Kidney (tissue), 14 donors: ENCODE results near the gene DNAJB2. TPM values are rescaled to one million over a fixed set of nuclear protein-coding genes. Genes with fewer than 3 reads are reported as not detected.

Source experiments
- DNase-seq, 5 donors: peaks; one replicate each; pipeline ENCODE4 v3.0.0-alpha.2; 2013 to 2020
- FAIRE-seq: peaks from 2 replicates; lab custom pipeline; 2012; peaks lifted over from hg19 to GRCh38; lab: Jason Lieb, UNC
- H3K27ac ChIP-seq, 2 donors: one replicate each; pipeline ENCODE4 v1.7.0; 2013; ENCODE audit warnings: low read depth in 2 of 2, low read length in 2 of 2, inconsistent platforms in 1 of 2
- H3K27me3 ChIP-seq: one replicate; pipeline ENCODE4 v1.7.1; 2013; ENCODE audit warnings: low read length, inconsistent platforms; ENCODE audit not compliant: control insufficient read depth, insufficient read depth
- H3K36me3 ChIP-seq, 3 donors: one replicate each; pipeline versions ENCODE4 v1.7.0 to v1.7.1; 2013; ENCODE audit warnings: low read length in 3 of 3, control low read depth in 1 of 3, inconsistent platforms in 1 of 3; ENCODE audit not compliant: insufficient read depth in 3 of 3, control insufficient read depth in 2 of 3
- H3K4me1 ChIP-seq, 3 donors: one replicate each; pipeline versions ENCODE4 v1.7.0 to v1.7.1; 2013; ENCODE audit warnings: low read length in 3 of 3, inconsistent platforms in 1 of 3, low read depth in 1 of 3; ENCODE audit not compliant: control insufficient read depth in 2 of 3, insufficient read depth in 2 of 3
- H3K4me3 ChIP-seq, 3 donors: one replicate each; pipeline versions ENCODE4 v1.7.0 to v1.8.1; 2013; ENCODE audit warnings: low read length in 3 of 3, control low read depth in 1 of 3, inconsistent platforms in 1 of 3
- H3K9ac ChIP-seq, 3 donors: one replicate each; pipeline versions ENCODE4 v1.7.0 to v1.7.1; 2013; ENCODE audit warnings: low read length in 3 of 3, control low read depth in 1 of 3, inconsistent platforms in 1 of 3
- H3K9me3 ChIP-seq, 3 donors: one replicate each; pipeline versions ENCODE4 v1.7.0 to v1.7.1; 2013; ENCODE audit warnings: low read length in 3 of 3, control low read depth in 1 of 3, inconsistent platforms in 1 of 3; ENCODE audit not compliant: control insufficient read depth in 2 of 3, insufficient read depth in 1 of 3
- CTCF ChIP-seq: IDR thresholded peaks from 3 replicates; pipeline ENCODE4 v1.5.1; 2012; ENCODE audit warnings: mild to moderate bottlenecking, moderate library complexity, borderline replicate concordance; ENCODE audit not compliant: insufficient read depth; ENCODE audit errors: extremely low read depth
- intact Hi-C: fragments of 100-400 bp; cut with DNase I; formaldehyde crosslinking; loops from one replicate; pipeline ENCODE4 v1.11.1; 2022
- microRNA-seq: library from miRNA; unstranded; fragments of <30 nt; microRNA quantifications from one replicate; pipeline ENCODE4 v1.2.0, GENCODE V29; 2020
- polyA plus RNA-seq: library from polyadenylated mRNA; stranded (reverse); fragments of 350-450 nt; fragmentation: Illumina TruSeq; extraction: RNeasy Lipid Tissue Mini Kit (QIAGEN cat#74804); gene quantifications from one replicate; pipeline ENCODE4 v1.2.3, GENCODE V29; 2014; ENCODE audit warnings: low read depth, low replicate concordance; ENCODE audit not compliant: insufficient read depth
- total RNA-seq: library from RNA; stranded (reverse); fragmentation: NEBNext Ultra II Directional; extraction: Animal tissue kit (Norgen Biotek cat#: 25700); gene quantifications from one replicate; pipeline ENCODE4 v1.2.1, GENCODE V29; 2021
- donor health status: control.
- donor health status: control.
- donor health status: control.
- donor health status: control.
- donor health status: control.
- donor health status: DM: yes; HTN: yes; CAD: no.
- donor health status: Normal renal cell carcinoma (clear cell type).

DNAJB2 gene
- total and polyA plus RNA-seq, 2 donors from 2014 or later = 94.3 to 128 TPM

- no peak within 1 kb of the TSS for H3K27ac ChIP-seq
- DNase-seq (no peak), FAIRE-seq (no peak)
- no peak within 1 kb of the TSS for H3K4me3 ChIP-seq
- no peaks in the 10 kb centered on the region for H3K4me1 ChIP-seq
- intact Hi-C loops = no loop called here
- peaks cover 12% of the 10 kb centered on the region for H3K27me3 ChIP-seq
- no peaks in the 10 kb centered on the region for H3K9me3 ChIP-seq
- TF ChIP-seq CTCF = no peak
- H3K9ac ChIP-seq = no peak within 1 kb of the TSS
- no peaks in the 10 kb centered on the region for H3K36me3 ChIP-seq
Measured at GRCh38 chr2:219332542-219332941, 53.4 kb downstream of the DNAJB2 start, which contains the start of gene RESP18. RESP18 (minus strand) TSS chr2:219332744.

- H3K9me3 ChIP-seq = no peaks in the 10 kb centered on the region
- no peak overlapping the region for H3K27ac ChIP-seq
- no peak overlapping the region for H3K4me3 ChIP-seq
- no peak for TF ChIP-seq CTCF
- H3K4me1 ChIP-seq = no peaks in the 10 kb centered on the region
- H3K9ac ChIP-seq = no peak overlapping the region
- peaks cover 12% of the 10 kb centered on the region for H3K27me3 ChIP-seq
- DNase-seq (no peak), FAIRE-seq (no peak)
- intact Hi-C loops = no loop called here
- no peaks in the 10 kb centered on the region for H3K36me3 ChIP-seq
Measured at GRCh38 chr2:219334076-219334475, 54.9 kb downstream of the DNAJB2 start.

- no peak for DNase-seq
- H3K36me3 ChIP-seq = no peaks in the 10 kb centered on the region
- no peaks in the 10 kb centered on the region for H3K9me3 ChIP-seq
- no peaks in the 10 kb centered on the region for H3K4me1 ChIP-seq
- H3K27ac ChIP-seq = no peak overlapping the region
- no peak overlapping the region for H3K9ac ChIP-seq
- intact Hi-C loops = no loop called here
- H3K4me3 ChIP-seq = no peak overlapping the region
- no peak for FAIRE-seq
- peaks cover 12% of the 10 kb centered on the region for H3K27me3 ChIP-seq
- TF ChIP-seq CTCF = no peak
Measured at GRCh38 chr2:219335373-219335786, 56.2 kb downstream of the DNAJB2 start.

Small RNA genes lying within 50 kb of the gene (microRNA-seq; reads per million reads assigned to microRNA genes)
- not detected for gene MIR153-1

Other genes starting within 250 kb of the DNAJB2 start
- 2.0 TPM for gene CFAP65, start 237.8 kb upstream of the DNAJB2 start, total RNA-seq
- gene CFAP65, start 237.8 kb upstream of the DNAJB2 start, polyA plus RNA-seq = 0.73 TPM
- 0.88 TPM for gene IHH, start 218.4 kb upstream of the DNAJB2 start, total RNA-seq
- 3.1 TPM for gene IHH, start 218.4 kb upstream of the DNAJB2 start, polyA plus RNA-seq
- 17.5 TPM for gene NHEJ1, start 118.6 kb upstream of the DNAJB2 start, total RNA-seq
- 17.7 TPM for gene NHEJ1, start 118.6 kb upstream of the DNAJB2 start, polyA plus RNA-seq
- 2.8 TPM for gene SLC23A3, start 109.3 kb upstream of the DNAJB2 start, total RNA-seq
- gene SLC23A3, start 109.3 kb upstream of the DNAJB2 start, polyA plus RNA-seq = 10.9 TPM
- gene CNPPD1, start 102.4 kb upstream of the DNAJB2 start, total RNA-seq = 97.5 TPM
- gene CNPPD1, start 102.4 kb upstream of the DNAJB2 start, polyA plus RNA-seq = 131 TPM
- gene RETREG2, start 101.1 kb upstream of the DNAJB2 start, total RNA-seq = 106 TPM
- gene RETREG2, start 101.1 kb upstream of the DNAJB2 start, polyA plus RNA-seq = 112 TPM
- gene ZFAND2B, start 72.6 kb upstream of the DNAJB2 start, total RNA-seq = 44.8 TPM
- gene ZFAND2B, start 72.6 kb upstream of the DNAJB2 start, polyA plus RNA-seq = 72.6 TPM
- gene ABCB6, start 60.4 kb upstream of the DNAJB2 start, total RNA-seq = 17.8 TPM
- gene ABCB6, start 60.4 kb upstream of the DNAJB2 start, polyA plus RNA-seq = 53.6 TPM
- gene ATG9A, start 49.7 kb upstream of the DNAJB2 start, total RNA-seq = 41.5 TPM
- gene ATG9A, start 49.7 kb upstream of the DNAJB2 start, polyA plus RNA-seq = 24.0 TPM
- gene ANKZF1, start 49.6 kb upstream of the DNAJB2 start, total RNA-seq = 48.9 TPM
- gene ANKZF1, start 49.6 kb upstream of the DNAJB2 start, polyA plus RNA-seq = 26.6 TPM
- gene GLB1L, start 33.9 kb upstream of the DNAJB2 start, total RNA-seq = 20.6 TPM
- 19.7 TPM for gene GLB1L, start 33.9 kb upstream of the DNAJB2 start, polyA plus RNA-seq
- gene STK16, start 33.9 kb upstream of the DNAJB2 start, total RNA-seq = 29.9 TPM
- gene STK16, start 33.9 kb upstream of the DNAJB2 start, polyA plus RNA-seq = 53.8 TPM
- 0.98 TPM for gene TUBA4B, start 26.1 kb upstream of the DNAJB2 start, total RNA-seq
- gene TUBA4B, start 26.1 kb upstream of the DNAJB2 start, polyA plus RNA-seq = 15.4 TPM
- 49.4 TPM for gene TUBA4A, start 25.4 kb upstream of the DNAJB2 start, total RNA-seq
- 156 TPM for gene TUBA4A, start 25.4 kb upstream of the DNAJB2 start, polyA plus RNA-seq
- gene PTPRN, start 30.0 kb downstream of the DNAJB2 start, total RNA-seq = not detected
- gene PTPRN, start 30.0 kb downstream of the DNAJB2 start, polyA plus RNA-seq = not detected
- gene RESP18, start 53.4 kb downstream of the DNAJB2 start, total RNA-seq = not detected
- gene RESP18, start 53.4 kb downstream of the DNAJB2 start, polyA plus RNA-seq = not detected
- 53.3 TPM for gene DNPEP, start 108.5 kb downstream of the DNAJB2 start, total RNA-seq
- 71.0 TPM for gene DNPEP, start 108.5 kb downstream of the DNAJB2 start, polyA plus RNA-seq
- 74.2 TPM for gene DES, start 139.0 kb downstream of the DNAJB2 start, total RNA-seq
- 30.0 TPM for gene DES, start 139.0 kb downstream of the DNAJB2 start, polyA plus RNA-seq
- 26.6 TPM for gene SPEG, start 155.5 kb downstream of the DNAJB2 start, total RNA-seq
- 13.1 TPM for gene SPEG, start 155.5 kb downstream of the DNAJB2 start, polyA plus RNA-seq
- gene GMPPA, start 219.5 kb downstream of the DNAJB2 start, total RNA-seq = 33.9 TPM
- gene GMPPA, start 219.5 kb downstream of the DNAJB2 start, polyA plus RNA-seq = 53.1 TPM
- not detected for gene ASIC4, start 235.1 kb downstream of the DNAJB2 start, total RNA-seq
- not detected for gene ASIC4, start 235.1 kb downstream of the DNAJB2 start, polyA plus RNA-seq